ENCODE data around the gene GPAM. TPM values are rescaled to one million over a fixed set of nuclear protein-coding genes. Genes with fewer than 3 reads are reported as not detected.

The GPAM gene
- total and polyA plus RNA-seq, 2 of the 8 experiments (the other 6 are each of a cell fraction or from before 2014, with no cell fraction given), result 5.5 to 15.5 TPM

DNA sequence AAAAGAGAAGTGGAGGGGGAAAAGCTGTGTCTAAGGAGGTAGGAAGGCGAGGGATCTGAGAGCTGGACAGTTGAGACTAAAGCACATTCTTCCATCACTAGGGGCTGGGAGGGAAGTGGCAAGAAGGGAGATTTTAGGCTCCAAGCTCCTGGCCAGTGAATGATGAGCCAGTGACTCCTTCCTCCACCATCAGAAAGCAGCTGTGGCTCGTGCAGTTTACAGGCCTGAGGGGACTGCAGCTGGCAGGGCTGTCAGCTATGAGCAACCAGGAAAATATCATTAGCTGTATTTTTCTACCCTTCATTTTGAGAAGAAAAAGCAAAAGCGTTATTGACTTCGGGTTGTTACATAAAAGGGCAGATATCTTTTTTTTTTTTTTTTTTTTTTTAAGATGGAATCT lies 60.7 kb downstream of the GPAM start (continued):
- TF ChIP-seq BCL11A (IDR thresholded peaks at IDR 0.05; ENCODE audit: low read depth in 2 of 2, low read length in 2 of 2) (no peak), SP2 (IDR thresholded peaks at IDR 0.05; ENCODE audit: low read length) (no peak), RFX5 (IDR thresholded peaks at IDR 0.05; ENCODE audit: borderline replicate concordance, low read depth, low read length) (no peak)

Data from H1 (cell line).